ENCODE results near the gene CHD1L. TPM values are rescaled to one million over a fixed set of nuclear protein-coding genes. Genes with fewer than 3 reads are reported as not detected.

Gene CHD1L
- total RNA-seq, 1 experiment from 2014 or later: 81.5 TPM

DNA sequence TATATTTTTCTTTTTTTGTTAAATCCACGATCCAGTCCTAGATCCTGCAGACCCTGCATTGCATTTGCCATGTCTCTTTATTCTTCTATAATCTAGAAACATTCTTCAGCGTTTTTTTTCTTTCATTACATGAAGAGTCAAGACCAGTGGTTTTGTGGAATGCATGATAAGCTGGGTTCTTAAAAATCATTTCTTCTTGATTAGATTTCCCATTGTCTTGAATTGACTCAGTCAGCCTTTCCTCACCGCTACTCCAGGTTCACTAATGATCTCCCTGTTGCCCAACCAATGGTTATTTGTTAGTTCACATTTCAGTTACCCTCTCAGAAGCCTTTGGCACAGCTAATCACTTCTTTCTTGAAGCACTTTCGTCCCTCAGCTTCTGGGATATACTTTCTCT is 25.2 kb downstream of the CHD1L start:
- Mint-ChIP-seq H3K4me3 (ENCODE audit: unreplicated experiment) (no peak overlapping the region), H3K9me3 (ENCODE audit: unreplicated experiment) (no peaks in the 10 kb centered on the region), H3K27ac (ENCODE audit: low read depth, unreplicated experiment) (peak overlapping the region; percentile 49), H3K27me3 (ENCODE audit: insufficient read depth, unreplicated experiment) (no peaks in the 10 kb centered on the region), H3K36me3 (ENCODE audit: insufficient read depth, unreplicated experiment) (peaks cover 78% of the 10 kb centered on the region), H3K4me1 (ENCODE audit: insufficient read depth, unreplicated experiment) (peaks cover 20% of the 10 kb centered on the region)
- ChIA-PET CTCF (interaction anchor here (0.9 kb wide), 1 partner anchor 19 kb away, joined by 3 read pairs; no protein-coding TSS in a partner anchor), POLR2A (no interaction called here)
- intact Hi-C loops (cut with micrococcal nuclease): no loop called here
- no peak for DNase-seq (ENCODE audit: unreplicated experiment)
- TF ChIP-seq, protein P1, sequence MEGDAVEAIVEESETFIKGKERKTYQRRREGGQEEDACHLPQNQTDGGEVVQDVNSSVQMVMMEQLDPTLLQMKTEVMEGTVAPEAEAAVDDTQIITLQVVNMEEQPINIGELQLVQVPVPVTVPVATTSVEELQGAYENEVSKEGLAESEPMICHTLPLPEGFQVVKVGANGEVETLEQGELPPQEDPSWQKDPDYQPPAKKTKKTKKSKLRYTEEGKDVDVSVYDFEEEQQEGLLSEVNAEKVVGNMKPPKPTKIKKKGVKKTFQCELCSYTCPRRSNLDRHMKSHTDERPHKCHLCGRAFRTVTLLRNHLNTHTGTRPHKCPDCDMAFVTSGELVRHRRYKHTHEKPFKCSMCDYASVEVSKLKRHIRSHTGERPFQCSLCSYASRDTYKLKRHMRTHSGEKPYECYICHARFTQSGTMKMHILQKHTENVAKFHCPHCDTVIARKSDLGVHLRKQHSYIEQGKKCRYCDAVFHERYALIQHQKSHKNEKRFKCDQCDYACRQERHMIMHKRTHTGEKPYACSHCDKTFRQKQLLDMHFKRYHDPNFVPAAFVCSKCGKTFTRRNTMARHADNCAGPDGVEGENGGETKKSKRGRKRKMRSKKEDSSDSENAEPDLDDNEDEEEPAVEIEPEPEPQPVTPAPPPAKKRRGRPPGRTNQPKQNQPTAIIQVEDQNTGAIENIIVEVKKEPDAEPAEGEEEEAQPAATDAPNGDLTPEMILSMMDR (IDR thresholded peaks at IDR 0.05; ENCODE audit: unreplicated experiment): no peak
- no TSS peak for BruUV-seq (replicated peaks)

DNA sequence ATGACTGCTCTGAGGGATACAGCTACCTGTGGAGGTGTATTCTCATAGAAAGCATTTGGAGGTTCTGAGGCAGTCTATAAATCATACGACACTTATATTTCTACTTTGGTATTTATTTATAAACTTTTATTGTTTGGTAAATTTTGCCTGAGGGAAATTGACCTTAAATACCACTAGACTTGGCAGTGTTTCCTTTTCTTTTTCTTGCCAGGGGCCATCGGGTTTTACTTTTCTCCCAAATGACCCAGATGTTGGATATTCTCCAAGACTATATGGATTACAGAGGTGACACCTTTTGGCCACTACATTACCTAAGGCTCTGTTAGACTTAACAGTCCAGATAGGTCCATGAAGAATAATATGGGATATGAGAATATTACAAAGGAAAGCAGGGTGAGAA is 28.2 kb downstream of the CHD1L start:
- Mint-ChIP-seq H3K4me3 (ENCODE audit: unreplicated experiment) (no peak overlapping the region), H3K27ac (ENCODE audit: low read depth, unreplicated experiment) (peak overlapping the region; percentile 16), H3K36me3 (ENCODE audit: insufficient read depth, unreplicated experiment) (peaks cover 63% of the 10 kb centered on the region), H3K4me1 (ENCODE audit: insufficient read depth, unreplicated experiment) (peaks cover 14% of the 10 kb centered on the region), H3K9me3 (ENCODE audit: unreplicated experiment) (no peaks in the 10 kb centered on the region), H3K27me3 (ENCODE audit: insufficient read depth, unreplicated experiment) (no peaks in the 10 kb centered on the region)
- no TSS peak for BruUV-seq (replicated peaks)
- TF ChIP-seq, protein P1 (IDR thresholded peaks at IDR 0.05; ENCODE audit: unreplicated experiment): no peak
- DNase-seq (ENCODE audit: unreplicated experiment): no peak
- ChIA-PET POLR2A (no interaction called here), CTCF (interaction anchor here (0.7 to 1.7 kb wide), 4 partner anchors 27 to 626 kb away, joined by 3 to 6 read pairs (median 4); no protein-coding TSS in a partner anchor)
- intact Hi-C loops (cut with micrococcal nuclease): loop anchor here (5.0 kb wide), 1 partner anchor 622 kb away; no protein-coding TSS in a partner anchor

DNA sequence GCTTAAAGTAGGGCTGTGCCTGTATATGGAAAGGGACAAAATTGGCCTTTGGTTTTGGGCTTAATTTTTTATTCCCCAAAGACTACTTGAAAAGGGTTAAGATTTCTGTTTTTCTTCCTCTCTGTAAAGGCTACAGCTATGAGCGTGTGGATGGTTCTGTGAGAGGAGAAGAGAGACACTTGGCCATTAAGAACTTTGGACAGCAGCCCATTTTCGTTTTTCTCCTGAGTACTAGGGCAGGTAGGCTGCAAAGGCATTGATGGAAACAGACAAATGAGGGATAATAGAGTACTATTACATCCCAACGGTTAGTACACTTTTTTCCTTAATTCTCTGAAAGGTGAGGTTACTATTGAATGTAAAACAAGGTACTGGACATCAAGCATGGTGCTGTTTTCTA is 29.6 kb downstream of the CHD1L start:
- no peak overlapping the region for H3K4me3 Mint-ChIP-seq (ENCODE audit: unreplicated experiment)
- H3K36me3 Mint-ChIP-seq (ENCODE audit: insufficient read depth, unreplicated experiment): peaks cover 63% of the 10 kb centered on the region
- TF ChIP-seq, protein P1 (IDR thresholded peaks at IDR 0.05; ENCODE audit: unreplicated experiment): no peak
- no peaks in the 10 kb centered on the region for H3K27me3 Mint-ChIP-seq (ENCODE audit: insufficient read depth, unreplicated experiment)
- peaks cover 14% of the 10 kb centered on the region for H3K4me1 Mint-ChIP-seq (ENCODE audit: insufficient read depth, unreplicated experiment)
- ChIA-PET POLR2A (interaction anchor here (0.9 to 3.0 kb wide), 7 partner anchors 12 to 117 kb away, joined by 4 to 22 read pairs (median 5); partner anchors contain the start of gene PRKAB2), CTCF (interaction anchor here (0.6 to 2.8 kb wide), 11 partner anchors 10 to 224 kb away, joined by 3 to 53 read pairs (median 4); no protein-coding TSS in a partner anchor)
- no peaks in the 10 kb centered on the region for H3K9me3 Mint-ChIP-seq (ENCODE audit: unreplicated experiment)
- intact Hi-C loops (cut with micrococcal nuclease): loop anchor here (2.0 to 5.0 kb wide), 3 partner anchors 29 to 620 kb away; partner anchors contain the start of gene CHD1L
- no peak for DNase-seq (ENCODE audit: unreplicated experiment)
- peak overlapping the region; percentile 29 for H3K27ac Mint-ChIP-seq (ENCODE audit: low read depth, unreplicated experiment)
- no TSS peak for BruUV-seq (replicated peaks)

DNA sequence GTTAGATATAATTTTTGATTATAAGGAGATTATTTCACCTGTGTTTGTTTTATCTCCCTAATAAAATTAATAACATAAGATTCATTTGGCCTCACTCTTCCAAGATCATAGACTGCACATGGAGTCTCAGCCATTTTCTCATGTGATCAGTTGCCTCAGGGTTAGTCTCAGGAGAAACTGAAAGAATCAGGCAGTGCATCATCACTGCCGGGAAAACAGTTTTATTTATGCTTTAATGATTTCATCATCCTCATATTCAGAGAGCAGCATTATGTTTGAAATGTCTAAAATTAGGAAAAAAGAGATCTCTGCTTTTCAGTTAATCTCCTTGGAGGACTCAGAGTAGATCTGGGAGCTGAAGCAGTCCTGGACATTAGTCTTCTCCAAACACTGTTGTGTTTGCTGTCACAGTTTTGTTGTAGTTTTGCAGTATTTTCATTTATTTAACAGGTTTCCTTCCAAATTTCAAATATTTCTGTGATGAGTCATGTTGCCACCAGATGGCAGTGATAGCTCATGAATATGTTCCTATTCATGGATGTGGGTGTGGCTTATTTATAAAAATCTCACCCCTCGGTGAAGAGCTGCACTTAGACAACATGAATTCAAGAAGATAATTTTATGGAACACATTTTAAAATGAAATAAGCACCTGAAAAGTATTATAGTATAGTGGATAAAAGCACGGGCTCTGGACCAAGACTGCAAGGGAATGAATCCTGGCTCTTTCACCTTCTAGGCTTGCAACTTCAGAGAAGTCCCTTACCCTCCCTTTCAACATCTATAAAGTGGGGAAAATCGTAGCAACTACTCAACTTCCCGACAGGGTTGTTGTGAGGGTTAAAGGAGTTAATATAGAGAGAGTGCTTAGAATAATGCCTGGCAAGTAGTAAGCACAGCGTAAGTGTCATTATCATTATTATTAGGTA is 31.2 kb downstream of the CHD1L start:
- TF ChIP-seq, protein P1 (IDR thresholded peaks at IDR 0.05; ENCODE audit: unreplicated experiment): peak; percentile 37
- H3K4me1 Mint-ChIP-seq (ENCODE audit: insufficient read depth, unreplicated experiment): peaks cover 14% of the 10 kb centered on the region
- peak overlapping the region; percentile 55 for H3K4me3 Mint-ChIP-seq (ENCODE audit: unreplicated experiment)
- POLR2A ChIA-PET: interaction anchor here (0.5 to 3.0 kb wide), 18 partner anchors 8 to 621 kb away, joined by 3 to 22 read pairs (median 3); partner anchors contain the start of genes FMO5 and PRKAB2
- BruUV-seq (replicated peaks): no TSS peak
- CTCF ChIA-PET: interaction anchor here (0.6 to 2.8 kb wide), 33 partner anchors 8 to 619 kb away, joined by 3 to 53 read pairs (median 4); partner anchors contain the start of gene CHD1L
- peak overlapping the region; percentile 93 for H3K27ac Mint-ChIP-seq (ENCODE audit: low read depth, unreplicated experiment)
- no peaks in the 10 kb centered on the region for H3K9me3 Mint-ChIP-seq (ENCODE audit: unreplicated experiment)
- peak; percentile 92 for DNase-seq (ENCODE audit: unreplicated experiment)
- no peaks in the 10 kb centered on the region for H3K27me3 Mint-ChIP-seq (ENCODE audit: insufficient read depth, unreplicated experiment)
- intact Hi-C loops (cut with micrococcal nuclease): loop anchor here (1.0 to 5.0 kb wide), 5 partner anchors 31 to 619 kb away; partner anchors contain the start of gene CHD1L
- peaks cover 51% of the 10 kb centered on the region for H3K36me3 Mint-ChIP-seq (ENCODE audit: insufficient read depth, unreplicated experiment)

Measured in MCF 10A (cell line).